ENCODE data around the gene SLC39A9. TPM values are rescaled to one million over a fixed set of nuclear protein-coding genes. Genes with fewer than 3 reads are reported as not detected.
"Not testable (repeated sequence)": the region's sequence is repeated elsewhere in the genome, so short reads cannot be mapped to it uniquely, and the experiment has no call there.

The SLC39A9 gene
- total RNA-seq, 1 donor from 2014 or later: 120 TPM

DNA sequence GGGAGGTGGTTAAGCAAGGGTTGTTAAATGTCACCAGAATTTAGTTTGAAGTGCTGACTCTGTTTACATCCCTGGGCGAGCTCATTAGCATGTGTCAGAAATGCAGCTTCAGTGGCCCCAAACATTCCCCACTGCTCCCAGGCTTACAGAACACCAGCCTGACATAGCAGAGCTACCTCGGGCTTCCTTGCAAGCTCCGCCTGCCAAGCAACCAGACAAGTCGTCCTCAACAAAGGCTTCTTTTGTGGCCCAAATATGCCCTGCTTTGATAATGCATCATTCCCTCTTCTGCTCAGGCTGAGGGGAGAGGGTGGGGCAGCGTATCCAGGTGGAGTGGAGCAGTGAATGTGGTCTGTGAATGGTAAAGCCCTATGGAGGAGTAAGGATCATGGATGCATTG lies 28.4 kb upstream of the SLC39A9 start:
- DNase-seq: no peak

DNA sequence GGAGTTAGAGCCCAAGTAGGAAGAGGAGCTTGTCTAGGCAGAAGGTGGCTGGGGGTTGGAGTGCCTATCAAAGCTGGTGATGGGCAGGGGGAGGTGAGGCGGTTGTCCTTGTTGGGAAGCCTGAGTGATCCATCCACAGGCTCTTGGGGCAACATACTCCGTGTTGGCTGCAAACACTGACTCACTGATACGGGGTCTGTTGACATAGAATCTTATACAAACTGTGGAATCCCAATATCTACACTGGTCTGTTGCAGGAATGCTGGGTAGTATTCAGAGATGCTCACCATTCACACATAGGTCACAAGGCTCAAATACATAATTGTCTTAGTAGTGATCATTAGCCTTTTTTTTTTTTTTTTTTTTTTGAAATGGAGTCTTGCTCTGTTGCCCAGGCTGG lies 26.3 kb upstream of the SLC39A9 start:
- no peak for DNase-seq

DNA sequence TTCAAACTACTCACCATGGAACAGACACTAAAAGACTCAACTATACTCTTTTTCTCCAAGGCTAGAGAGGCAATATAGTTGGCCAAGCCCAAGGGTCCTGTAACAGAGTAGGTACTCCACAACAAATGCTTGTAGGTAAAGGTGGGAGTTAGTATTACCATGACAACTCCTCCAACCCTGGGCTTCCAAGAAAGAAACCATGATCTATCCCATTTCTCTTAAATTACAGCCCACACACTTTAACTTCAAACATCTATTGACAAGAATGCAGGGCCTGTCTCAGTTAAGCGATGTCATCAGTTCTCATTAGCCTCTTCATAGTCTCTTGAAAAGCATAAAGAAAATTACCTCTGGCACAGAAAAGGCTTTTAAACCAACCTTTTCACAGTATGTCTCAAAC lies 25.4 kb upstream of the SLC39A9 start:
- no peak for DNase-seq

DNA sequence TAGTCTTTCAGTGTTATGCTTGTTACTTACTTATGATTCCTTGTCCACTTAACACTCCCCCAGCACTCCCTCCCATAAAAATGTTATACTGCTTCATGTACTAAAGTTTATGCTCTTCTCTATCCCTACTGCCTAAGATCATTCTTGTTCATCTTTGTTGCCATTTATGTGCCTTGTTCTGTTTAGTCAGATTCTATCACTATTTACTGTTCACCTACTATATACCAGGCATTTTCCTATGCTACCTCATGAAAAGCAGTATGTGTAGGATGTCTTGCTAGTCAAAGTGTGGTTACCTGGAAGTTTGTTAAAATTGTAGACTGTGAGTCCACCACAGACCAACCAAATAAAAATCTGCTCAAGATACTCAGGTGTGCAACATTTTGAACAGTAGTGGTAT lies 24.3 kb upstream of the SLC39A9 start:
- no peak for DNase-seq

DNA sequence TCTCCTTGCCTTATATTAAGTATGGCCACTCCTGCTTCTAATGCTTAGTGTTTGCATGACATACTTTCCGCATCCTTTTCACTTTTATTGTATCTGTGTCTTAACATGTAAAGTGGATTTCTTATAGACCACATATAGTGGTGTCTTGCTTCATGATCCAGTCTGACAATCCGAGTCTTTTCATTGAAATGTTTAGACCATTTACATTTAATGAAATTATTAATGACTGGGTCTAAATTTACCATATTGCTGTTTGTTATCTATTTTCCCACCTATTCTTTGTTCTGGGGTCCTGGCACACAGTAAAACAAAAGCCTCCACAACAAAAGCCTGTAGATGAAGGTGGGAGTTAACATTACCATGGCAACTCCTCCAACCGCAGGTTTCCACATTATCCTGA lies 23.3 kb upstream of the SLC39A9 start:
- DNase-seq: no peak

DNA sequence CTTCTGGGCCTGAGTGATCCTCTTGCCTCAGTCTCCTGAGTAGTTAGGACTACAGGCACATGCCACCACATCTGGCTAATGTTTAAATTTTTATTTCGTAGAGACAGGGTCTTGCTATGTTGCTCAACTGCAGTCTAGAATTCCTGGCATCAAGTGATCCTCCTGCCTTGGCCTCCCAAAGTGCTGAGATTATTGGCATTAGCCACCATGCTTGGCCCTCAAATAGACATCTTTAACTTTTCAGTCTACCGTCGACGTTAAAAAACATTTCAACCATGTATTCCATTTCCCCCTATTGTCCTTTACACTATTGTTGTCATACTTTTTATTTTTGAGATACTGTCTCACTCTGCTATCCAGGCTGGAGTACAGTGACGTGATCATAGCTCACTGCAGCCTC lies 22.8 kb upstream of the SLC39A9 start:
- DNase-seq: no peak

DNA sequence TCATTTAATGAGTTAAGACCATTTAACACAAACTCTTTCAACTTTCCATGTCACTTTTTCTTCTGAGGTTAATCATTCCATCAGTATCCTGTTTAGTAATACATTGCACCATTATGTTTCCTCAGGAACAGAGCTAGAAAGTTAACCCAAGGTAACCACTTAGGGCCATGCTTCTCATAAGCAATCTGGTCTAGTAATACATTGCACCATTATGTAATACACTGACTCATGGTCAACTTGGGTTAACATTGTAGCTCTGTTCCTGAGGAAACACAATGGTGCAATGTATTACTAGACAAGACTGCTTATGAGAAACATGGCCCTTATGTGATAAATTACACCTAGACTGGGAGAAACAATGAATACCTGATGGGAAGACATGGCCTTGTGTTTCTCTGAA lies 22.1 kb upstream of the SLC39A9 start:
- no peak for DNase-seq

DNA sequence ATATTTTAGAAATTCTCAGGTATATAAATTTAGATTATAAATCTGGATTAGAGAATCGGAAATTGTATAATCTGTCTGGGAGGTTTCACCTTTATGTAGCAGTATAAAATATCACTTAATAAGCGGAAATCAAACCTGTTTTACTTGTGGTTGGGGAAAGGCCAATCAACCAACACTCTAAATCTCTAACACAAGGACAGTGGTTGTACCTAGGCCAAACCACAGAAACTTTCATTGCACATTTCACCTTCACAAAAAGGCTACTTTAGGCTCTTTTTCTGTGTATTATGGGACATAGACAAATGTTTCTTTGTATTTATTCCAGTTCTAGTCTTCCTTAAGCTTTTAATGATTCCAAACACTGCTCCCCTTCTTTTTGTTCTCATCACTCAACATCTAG lies 20.2 kb upstream of the SLC39A9 start:
- DNase-seq: no peak

DNA sequence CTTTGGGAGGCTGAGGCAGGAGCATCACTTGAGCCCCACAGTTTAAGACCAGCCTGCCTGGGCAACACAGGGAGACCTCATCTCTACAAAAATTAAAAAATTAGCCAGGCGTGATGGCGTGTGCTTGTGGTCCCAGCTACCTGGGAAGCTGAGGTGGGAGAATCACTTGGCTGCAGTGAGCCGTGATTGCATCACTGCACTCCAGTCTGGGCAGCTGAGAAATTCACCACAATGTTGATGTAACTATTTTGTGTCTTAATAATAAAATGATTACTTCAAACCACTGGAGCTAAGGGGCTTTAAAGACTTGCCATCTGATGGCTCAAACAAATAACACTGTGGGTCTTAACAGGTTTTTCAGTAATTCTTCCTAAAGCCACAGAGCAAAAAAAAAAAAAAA lies 11.2 kb upstream of the SLC39A9 start:
- DNase-seq: no peak

DNA sequence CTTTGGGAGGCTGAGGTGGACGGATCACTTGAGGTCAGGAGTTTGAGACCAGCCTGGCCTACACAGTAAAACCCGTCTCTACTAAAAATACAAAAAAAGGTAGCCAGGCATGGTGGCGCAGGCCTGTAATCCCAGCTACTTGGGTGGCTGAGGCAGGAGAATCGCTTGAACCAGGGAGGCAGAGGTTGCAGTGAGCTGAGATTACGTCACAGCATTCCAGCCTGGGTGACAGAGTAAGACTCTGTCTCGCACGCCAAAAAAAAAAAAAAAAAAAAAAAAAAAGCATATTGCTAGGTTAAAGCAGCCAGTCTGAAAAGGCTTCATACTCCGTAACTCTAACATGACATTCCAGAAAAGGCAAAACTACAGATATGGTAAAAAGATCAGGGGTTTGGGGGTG lies 7.1 kb upstream of the SLC39A9 start:
- DNase-seq: not testable (repeated sequence)

DNA sequence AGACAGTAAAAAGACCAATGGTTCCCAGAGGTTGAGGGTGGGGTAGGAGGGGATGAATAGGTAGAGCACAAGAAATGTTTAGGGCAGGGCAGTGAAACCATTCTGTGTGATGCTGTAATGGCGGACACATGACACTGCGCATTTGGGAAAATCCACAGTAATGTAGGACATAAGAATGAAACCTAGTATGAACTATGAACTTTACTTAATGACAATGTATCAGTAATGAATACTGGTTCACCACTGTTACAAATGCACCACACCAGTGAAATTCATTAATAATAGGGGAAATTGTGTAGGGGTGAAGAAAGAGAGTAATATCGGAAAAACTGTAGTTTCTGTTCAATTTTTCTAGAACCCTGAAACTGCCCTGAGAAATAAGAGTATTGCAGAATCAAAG lies 6.0 kb upstream of the SLC39A9 start:
- DNase-seq: no peak

DNA sequence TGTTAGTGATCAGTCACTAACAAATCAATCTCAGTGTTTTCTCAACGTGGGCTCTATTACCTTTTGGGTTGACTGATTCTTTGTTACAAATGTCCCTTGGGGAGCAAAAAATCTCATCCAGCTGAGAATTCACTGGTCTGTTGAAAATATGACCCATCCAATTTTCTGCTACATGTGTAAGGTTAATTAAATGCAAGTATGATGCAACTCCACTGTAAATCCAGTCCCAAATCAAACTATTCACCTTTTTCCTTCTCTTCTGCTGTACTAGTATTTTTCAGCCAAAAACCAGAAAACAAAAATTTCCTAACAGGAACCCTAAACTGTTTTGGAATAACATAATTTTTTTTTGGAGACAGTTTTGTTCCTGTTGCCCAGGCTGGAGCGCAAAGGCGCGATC lies 2.6 kb upstream of the SLC39A9 start:
- DNase-seq: no peak

DNA sequence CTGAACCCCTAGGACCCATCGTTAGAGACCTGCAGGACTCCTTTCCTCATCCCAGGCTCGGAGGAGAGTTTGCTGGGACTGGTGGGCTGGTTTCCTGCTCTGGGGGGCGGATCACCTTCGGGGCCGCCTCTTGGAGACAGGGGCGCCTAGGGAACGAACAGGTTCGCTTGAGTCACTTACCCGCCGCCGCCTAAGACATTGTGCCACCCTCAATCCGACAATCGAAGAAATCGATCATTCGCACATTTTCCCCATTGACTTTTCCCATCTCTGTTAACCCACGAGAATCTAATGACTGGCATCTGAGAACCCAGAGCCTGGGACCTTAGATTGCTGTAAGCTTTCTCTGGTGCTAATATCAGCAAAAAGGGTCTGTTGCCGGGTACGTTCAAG lies 322 bp downstream of the SLC39A9 start:
- no peak for DNase-seq

DNA sequence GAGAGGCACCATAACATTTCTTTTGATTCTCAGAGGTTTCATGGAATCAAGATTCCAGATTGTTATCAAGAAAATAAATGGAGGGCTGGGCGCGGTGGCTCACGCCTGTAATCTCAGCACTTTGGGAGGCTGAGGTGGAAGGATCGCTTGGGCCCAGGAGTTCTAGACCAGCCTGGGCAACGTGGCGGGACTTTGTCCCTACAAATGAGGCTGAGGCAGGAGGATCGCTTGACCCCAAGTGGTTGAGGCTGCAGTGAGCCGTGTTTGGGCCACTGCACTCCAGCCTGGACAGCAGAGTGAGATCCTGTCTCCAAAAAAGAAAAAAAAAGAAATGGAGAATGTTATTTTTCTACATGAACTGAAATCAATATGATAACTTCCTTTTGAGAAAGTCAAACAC lies 1.3 kb downstream of the SLC39A9 start:
- no peak for DNase-seq

DNA sequence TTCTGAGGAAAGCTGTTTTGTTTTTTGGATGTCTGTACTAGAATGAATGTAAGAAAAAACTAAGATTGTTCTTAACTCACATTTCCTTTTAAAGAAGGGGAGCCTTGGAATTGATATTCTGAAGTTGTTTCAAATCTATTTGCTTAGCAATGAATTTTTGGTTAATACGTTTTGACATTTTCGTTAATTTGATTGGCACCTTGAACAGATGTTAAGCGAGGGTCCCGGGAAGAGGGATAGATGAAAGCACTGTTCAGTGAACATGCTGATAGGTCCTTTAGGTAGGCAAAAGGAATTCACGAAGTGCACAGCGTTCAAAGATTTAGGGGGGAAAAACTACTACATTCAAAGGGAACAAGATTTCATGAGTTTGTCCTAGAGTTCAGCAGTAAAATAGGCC lies 1.7 kb downstream of the SLC39A9 start:
- no peak for DNase-seq

DNA sequence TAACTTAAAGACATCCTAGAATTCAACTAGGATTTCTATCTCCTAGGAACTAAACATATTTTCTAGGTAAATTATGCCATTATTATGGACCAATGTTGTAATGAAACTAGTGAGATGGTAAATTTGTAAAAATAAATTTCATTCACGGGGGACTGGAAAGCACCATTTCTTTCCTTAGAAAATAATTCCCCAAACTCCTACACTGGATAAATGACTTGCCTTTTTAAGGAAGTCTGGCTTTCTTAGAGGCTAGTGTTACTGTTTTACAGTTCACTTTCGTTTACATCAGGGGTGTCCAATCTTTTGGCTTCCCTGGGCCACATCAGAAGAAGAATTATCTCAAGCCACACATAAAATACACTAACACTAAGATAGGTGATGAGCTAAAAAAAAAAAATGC lies 3.3 kb downstream of the SLC39A9 start:
- no peak for DNase-seq

DNA sequence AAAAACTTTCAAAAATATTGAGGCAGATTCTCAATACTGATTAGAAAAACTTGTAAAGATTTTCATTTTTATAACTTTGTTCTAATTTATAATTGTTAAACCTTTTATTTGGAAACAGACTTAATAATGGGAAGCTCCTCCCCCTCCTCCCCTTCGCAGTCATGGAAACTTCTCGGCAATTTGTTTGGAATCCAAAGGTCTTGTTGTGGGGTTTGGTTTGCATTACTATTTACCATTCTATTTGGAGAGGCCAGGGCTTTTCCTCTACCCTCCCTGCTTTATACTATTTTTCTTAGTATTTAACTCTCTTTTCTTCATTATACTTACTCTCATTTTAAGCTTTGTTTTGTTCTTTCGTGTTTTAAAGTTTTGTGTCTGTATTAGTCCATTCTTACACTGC lies 6.0 kb downstream of the SLC39A9 start:
- no peak for DNase-seq

DNA sequence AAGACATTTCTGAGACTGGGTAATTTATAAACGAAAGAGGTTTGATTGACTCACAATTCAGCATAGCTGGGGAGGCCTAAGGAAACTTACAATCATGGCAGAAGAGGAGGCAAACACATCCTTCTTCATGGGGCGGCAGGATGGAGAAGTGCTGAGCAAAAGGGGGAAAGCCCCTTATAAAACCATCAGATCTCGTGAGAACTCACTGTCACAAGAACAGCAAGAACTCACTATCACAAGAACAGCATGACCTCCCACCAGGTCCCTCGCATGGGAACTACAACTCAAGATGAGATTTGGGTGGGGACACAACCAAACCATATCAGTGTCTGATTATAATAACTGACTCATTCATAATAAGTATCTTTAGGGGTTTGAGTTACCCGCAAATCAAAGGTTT lies 6.4 kb downstream of the SLC39A9 start:
- no peak for DNase-seq

DNA sequence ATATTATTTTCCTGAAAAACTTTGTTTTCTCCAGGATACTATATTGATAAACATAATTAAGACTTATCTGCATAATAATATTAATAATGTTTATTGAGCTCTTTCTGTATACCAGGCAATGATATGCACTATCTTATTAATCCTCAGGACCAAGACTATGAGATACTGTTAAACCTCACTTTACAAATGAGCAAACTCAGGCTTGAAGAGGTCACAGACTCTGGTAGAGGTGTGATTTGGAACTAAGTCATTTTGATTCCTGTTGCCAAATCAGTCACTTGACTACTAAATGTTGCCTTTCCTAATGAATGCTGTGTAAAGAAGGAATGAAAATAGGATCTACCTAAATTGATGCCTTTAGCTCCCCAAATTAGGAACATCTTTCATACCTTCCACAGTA lies 7.3 kb downstream of the SLC39A9 start:
- DNase-seq: no peak

DNA sequence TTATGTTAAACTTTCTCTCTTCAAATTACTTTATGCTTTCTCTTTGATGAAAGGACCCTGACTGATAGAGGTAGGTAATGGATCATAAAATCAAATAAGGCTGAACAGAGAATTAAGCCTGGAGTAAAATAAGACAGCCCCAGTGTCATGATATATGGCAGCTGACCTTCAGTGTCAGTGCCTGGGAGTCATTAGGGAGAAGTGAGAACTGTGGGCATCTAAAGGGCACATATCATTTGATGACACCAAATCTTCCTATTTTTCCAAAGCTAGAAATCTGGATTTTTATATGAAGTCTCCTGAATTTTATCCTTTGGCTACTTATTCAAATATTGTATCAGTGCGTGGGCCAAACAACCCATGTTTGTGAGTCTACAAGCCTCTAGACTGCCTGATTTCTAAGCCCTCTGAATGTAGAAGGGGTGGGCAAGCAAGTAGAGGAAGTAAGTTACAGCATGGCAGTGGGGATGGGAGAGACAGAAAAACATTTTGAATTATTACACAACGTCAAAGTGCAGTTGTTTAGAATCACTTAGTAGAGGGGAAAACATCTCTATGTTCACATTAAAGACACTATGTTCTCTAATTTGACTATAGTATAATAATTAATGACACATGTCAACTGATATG lies 10.0 kb downstream of the SLC39A9 start:
- no peak for DNase-seq

DNA sequence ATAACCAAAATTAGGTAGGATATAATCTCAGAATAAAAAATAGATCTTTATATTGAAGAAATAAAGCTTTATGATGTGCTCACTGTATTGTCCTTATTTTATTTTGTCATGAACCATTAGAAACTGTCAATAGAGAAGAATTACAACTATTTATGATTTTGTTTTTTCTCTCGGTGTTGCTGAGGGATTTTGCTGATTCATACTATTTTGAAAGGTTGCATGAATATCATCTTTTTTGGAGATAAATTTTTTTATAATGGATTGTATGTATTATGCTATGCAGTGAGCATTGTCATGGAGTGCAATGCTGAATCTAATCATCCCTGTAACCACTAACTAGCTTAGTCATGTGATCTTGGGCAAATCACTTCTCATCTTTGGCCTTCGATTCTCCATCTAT lies 15.0 kb downstream of the SLC39A9 start:
- no peak for DNase-seq

DNA sequence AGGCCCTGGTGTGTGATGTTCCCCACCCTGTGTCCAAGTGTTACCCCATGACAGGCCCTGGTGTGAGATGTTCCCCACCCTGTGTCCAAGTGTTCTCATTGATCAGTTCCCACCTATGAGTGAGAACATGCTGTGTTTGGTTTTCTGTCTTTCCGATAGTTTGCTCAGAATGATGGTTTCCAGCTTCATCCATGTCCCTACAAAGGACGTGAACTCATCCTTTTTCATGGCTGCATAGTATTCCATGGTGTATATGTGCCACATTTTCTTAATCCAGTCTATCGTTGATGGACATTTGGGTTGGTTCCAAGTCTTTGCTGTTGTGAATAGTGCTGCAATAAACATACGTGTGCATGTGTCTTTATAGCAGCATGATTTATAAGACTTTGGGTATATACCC lies 17.6 kb downstream of the SLC39A9 start:
- DNase-seq: not testable (repeated sequence)

DNA sequence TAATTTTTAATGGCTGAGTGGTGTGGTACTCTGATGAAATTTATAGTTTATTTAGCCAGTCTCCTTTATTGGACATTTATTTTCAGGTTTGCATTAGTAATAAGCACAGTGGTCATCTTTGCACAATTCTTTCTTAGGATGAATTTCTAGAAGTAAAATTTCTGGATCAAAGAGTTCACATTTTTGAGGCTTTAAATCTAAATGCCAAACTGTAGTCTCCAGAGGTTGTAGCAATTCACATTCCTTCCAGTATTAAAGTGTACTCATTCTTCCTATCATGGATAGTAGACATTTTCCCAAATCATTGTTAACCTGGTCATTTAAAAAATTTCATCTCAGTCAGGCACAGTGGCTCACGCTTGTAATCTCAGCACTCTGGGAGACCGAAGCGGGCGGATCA lies 24.8 kb downstream of the SLC39A9 start:
- no peak for DNase-seq

DNA sequence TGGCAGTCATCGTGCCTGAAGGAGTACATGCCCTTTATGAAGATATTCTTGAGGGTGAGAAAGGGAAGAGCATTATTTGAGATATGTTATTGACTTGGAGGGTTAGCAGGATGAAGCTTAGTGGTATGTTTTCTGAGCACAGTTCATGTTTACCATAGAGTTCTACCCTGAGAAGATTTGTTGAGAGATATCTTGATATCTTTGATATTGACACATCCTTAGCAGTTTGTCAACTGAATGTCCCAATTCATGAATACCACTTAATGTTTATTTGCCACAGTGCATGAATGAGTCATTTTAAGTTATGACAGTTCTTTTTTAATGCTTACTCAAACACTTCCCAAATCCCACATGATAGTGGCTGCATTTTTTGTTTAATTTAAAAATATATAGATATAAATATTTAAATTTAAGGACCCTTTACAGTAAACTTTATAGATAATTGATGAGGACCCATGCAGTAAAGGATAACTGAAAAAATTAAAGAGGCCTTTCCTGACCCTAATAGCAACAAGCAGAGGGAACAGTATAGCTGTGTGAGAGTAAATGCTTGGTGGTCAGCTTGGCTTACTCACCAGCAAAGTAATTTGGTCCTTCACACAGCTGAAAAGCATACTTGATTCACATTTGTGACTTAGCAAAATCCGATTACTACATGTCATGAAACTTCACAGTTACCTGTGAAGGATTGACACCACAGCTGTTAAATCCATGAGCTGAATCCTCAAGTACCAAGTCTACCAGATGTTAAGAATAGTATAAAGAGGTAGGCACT lies 25.8 kb downstream of the SLC39A9 start:
- DNase-seq: no peak

DNA sequence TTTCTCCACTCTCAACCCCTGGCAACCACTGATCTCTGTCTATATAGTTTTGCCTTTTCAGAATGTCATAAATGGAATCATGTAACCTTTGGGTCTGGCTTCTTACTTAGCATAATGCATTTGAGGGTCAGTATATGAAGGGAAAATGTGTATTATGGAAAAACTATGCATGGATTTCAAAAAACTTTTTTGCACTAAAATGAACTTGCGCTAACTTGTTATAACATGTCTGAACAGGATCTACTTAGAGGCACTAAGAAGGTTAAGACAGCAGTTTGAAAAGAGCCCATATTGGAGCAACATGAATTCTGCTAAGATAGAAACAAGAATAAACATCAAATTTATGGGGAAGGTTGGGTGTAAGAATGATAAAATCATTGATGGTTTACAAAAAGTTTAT lies 29.1 kb downstream of the SLC39A9 start:
- DNase-seq: no peak
